ENCODE results near the gene RHOBTB3. TPM values are rescaled to one million over a fixed set of nuclear protein-coding genes. Genes with fewer than 3 reads are reported as not detected.

The RHOBTB3 gene
- total and polyA plus RNA-seq, 7 donors, result 12.3 to 151 (median 75.6) TPM

DNA sequence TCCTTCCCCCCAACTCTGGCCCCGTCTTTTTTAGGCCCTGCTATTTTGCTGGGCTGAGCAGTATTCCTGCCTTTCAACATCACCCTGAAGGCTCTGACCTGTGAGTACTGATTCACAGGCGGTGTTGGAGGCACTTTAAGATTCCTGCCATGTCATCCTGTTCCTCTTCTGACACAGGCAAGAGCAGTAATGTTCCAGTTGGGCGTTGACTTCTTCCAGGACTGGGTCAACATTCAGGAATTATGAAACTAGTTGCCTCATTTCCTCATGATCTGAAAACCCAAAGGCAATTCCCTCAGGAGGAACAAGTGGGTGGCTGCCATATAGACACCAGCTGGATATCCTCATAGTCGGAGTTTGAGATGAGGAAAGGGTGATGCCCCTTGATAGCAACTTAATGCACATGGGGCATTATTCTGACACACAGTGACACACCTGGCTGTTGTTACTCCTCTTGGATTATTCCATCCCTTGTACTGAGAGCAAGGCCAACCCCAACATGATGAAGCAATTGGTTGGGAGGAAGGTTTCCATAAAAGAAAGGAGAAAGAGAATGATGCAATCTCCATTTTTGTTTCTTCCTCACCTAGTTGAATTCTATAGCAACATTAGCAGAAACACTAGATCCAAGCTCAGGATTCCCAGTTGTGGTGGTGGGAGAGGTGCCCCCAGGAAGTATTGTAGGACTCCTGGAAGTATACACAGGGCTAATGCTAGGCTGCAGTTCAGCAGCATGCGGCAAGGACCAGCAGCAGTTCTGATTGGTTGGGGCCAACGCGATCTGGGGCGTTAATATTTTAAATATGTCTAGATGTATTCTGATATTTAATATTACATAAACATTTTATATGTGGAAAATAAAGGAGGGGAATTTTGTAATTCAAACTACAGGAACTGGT lies 111.0 kb downstream of the RHOBTB3 start:
- 66 to 84% methylated on average over 8 of the region's 8 CpGs for WGBS, 2 donors
- H3K9me3 ChIP-seq, result no peaks in the 10 kb centered on the region
- no peak overlapping the region for H3K4me3 ChIP-seq
- H3K36me3 ChIP-seq, result no peaks in the 10 kb centered on the region
- intact Hi-C loops (cut with DNase I), result loop anchor here (10.0 kb wide), 1 partner anchor 287 kb away; the partner anchor contains the start of genes ARSK and SKIC3
- H3K4me1 ChIP-seq, result no peaks in the 10 kb centered on the region
- DNase-seq, result peak; percentile 89
- H3K27me3 ChIP-seq, result no peaks in the 10 kb centered on the region
- H3K27ac ChIP-seq, result peak overlapping the region; percentile 20 to 59 (median 40)
- peak in 2 of 4 donors; percentile 17 to 30 for TF ChIP-seq EP300 (IDR thresholded peaks at IDR 0.05)
- TF ChIP-seq POLR2AphosphoS5 (IDR thresholded peaks at IDR 0.05), result peak; percentile 56 to 79 (median 66)
- TF ChIP-seq, protein P1, sequence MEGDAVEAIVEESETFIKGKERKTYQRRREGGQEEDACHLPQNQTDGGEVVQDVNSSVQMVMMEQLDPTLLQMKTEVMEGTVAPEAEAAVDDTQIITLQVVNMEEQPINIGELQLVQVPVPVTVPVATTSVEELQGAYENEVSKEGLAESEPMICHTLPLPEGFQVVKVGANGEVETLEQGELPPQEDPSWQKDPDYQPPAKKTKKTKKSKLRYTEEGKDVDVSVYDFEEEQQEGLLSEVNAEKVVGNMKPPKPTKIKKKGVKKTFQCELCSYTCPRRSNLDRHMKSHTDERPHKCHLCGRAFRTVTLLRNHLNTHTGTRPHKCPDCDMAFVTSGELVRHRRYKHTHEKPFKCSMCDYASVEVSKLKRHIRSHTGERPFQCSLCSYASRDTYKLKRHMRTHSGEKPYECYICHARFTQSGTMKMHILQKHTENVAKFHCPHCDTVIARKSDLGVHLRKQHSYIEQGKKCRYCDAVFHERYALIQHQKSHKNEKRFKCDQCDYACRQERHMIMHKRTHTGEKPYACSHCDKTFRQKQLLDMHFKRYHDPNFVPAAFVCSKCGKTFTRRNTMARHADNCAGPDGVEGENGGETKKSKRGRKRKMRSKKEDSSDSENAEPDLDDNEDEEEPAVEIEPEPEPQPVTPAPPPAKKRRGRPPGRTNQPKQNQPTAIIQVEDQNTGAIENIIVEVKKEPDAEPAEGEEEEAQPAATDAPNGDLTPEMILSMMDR (IDR thresholded peaks at IDR 0.05), result no peak

DNA sequence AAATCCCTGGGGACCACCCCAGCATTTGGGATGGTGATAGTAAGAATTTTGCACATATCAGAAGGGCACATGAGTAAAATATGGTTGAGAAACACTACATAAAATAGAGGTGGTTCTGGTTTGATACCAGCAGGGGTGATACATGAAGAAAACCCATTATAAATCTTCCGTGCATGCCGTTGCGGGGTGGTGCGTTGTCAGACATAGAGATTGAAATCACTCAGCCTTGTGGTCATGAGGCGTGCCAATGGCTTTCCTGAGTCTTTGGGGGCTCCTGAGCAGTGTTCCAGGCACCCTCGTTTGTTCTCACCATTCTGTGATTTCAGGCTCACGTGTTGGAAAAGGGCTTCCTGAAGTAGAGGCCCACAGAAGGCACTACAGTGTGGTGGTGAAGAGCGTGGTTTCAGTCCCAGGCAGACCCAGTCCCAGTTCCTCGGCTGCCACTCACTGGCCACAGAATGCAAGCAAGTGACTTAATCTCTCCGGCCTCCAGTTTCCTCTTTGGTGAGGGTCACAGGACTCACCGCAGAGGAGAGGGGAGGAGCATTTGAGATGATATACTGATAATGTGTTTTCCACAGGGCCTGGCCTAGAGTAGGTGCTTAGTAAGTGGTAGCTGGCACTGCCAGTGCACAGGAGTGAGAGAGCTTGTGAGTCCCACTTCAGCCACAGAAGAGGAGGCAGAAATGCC lies 111.9 kb downstream of the RHOBTB3 start:
- H3K27ac ChIP-seq, result peak overlapping the region in 3 of 4 donors; percentile 20 to 54 (median 43)
- no peaks in the 10 kb centered on the region for H3K36me3 ChIP-seq
- TF ChIP-seq EP300 (IDR thresholded peaks at IDR 0.05) (no peak), POLR2A (IDR thresholded peaks at IDR 0.05) (no peak)
- DNase-seq, result peak; percentile 74
- 52 to 85% methylated on average over 11 of the region's 11 CpGs for WGBS, 2 donors
- no peaks in the 10 kb centered on the region for H3K9me3 ChIP-seq
- H3K4me1 ChIP-seq, result no peaks in the 10 kb centered on the region
- no peaks in the 10 kb centered on the region for H3K27me3 ChIP-seq
- intact Hi-C loops (cut with DNase I), result loop anchor here (10.0 kb wide), 1 partner anchor 288 kb away; the partner anchor contains the start of genes ARSK and SKIC3
- H3K4me3 ChIP-seq, result no peak overlapping the region

DNA sequence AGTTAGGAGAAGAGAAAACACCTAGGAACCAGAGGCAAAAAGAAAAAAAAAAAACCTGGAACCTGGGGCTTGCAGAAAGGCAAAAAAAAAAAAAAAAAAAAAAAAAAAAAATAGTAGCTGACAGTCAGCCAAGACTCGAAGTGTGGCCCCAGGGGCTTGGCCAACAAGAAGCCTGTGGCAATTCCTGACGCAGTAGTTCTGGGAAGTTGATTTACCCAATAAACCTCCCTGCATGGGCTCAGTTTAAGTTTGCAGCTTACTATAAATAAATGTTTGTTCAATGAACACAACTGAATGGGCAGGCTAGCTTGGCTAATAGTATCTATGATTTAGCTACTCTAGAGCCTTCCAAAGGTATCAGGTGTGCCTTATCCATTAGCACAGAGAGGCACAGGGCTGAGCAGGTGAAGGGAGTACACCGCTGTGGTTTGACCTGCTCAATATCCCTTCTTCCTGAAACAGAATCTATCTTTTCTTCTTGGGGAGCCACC lies 112.6 kb downstream of the RHOBTB3 start:
- Histone ChIP-seq H3K27me3 (no peaks in the 10 kb centered on the region), H3K4me1 (no peaks in the 10 kb centered on the region), H3K9me3 (no peaks in the 10 kb centered on the region), H3K4me3 (no peak overlapping the region), H3K36me3 (no peaks in the 10 kb centered on the region), H3K27ac (peak overlapping the region in 2 of 4 donors; percentile 43 to 54)
- no peak for DNase-seq
- intact Hi-C loops (cut with DNase I), result loop anchor here (10.0 kb wide), 1 partner anchor 289 kb away; the partner anchor contains the start of genes ARSK and SKIC3
- 42 to 57% methylated on average over 3 of the region's 3 CpGs for WGBS, 2 donors
- TF ChIP-seq POLR2AphosphoS5 (IDR thresholded peaks at IDR 0.05) (no peak), EP300 (IDR thresholded peaks at IDR 0.05) (no peak), POLR2A (IDR thresholded peaks at IDR 0.05) (no peak)
- TF ChIP-seq, protein P1 (IDR thresholded peaks at IDR 0.05), result no peak

DNA sequence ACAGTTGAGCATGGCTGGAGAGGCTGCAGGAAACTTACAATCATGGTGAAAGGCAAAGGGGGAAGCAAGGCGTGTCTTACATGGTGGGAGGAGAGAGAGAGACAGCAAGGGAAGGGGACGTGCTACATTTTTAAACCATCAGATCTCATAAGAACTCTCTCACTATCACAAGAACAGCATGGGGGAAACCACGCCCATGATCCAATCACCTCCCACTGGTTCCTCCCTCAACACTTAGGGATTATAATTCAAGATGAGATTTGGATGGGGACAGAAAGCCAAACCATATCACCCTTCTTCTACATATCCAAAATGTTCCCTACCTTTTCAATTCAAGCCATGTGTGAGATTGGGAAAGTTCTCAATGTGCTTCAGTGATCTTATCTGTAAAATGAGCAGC lies 114.3 kb downstream of the RHOBTB3 start:
- Histone ChIP-seq H3K27ac (no peak overlapping the region), H3K9me3 (no peaks in the 10 kb centered on the region), H3K4me3 (no peak overlapping the region), H3K27me3 (no peaks in the 10 kb centered on the region), H3K36me3 (no peaks in the 10 kb centered on the region), H3K4me1 (no peaks in the 10 kb centered on the region)
- TF ChIP-seq EP300 (IDR thresholded peaks at IDR 0.05) (no peak), POLR2A (IDR thresholded peaks at IDR 0.05) (no peak), POLR2AphosphoS5 (IDR thresholded peaks at IDR 0.05) (no peak)
- TF ChIP-seq, protein P1 (IDR thresholded peaks at IDR 0.05), result no peak
- intact Hi-C loops (cut with DNase I), result loop anchor here (5.0 to 10.0 kb wide), 2 partner anchors 113 to 291 kb away; partner anchors contain the start of genes ARSK, RHOBTB3 and SKIC3
- WGBS, 2 donors, result 86 to 87% methylated on average over 3 of the region's 3 CpGs
- no peak for DNase-seq

Other genes with a start within 250 kb of the RHOBTB3 start
- gene SKIC3, start 176.4 kb upstream of the RHOBTB3 start, total RNA-seq, result 100 to 1,000 TPM in 1 of 4 donors, 10 to 100 TPM in 3; 55.8 to 103 (median 71.3) TPM
- 10 to 100 TPM in 1 of 3 donors, 1 to 10 TPM in 2; 7.2 to 20.9 (median 8.8) TPM for gene SKIC3, start 176.4 kb upstream of the RHOBTB3 start, polyA plus RNA-seq
- 10 to 100 TPM in 2 of 4 donors, 1 to 10 TPM in 2; 6.7 to 13.3 (median 9.9) TPM for gene ARSK, start 176.2 kb upstream of the RHOBTB3 start, total RNA-seq
- gene ARSK, start 176.2 kb upstream of the RHOBTB3 start, polyA plus RNA-seq, result 1 to 10 TPM in 2 of 3 donors, under 1 TPM in 1; 0.60 to 3.0 (median 1.2) TPM
- gene GPR150, start 111.2 kb upstream of the RHOBTB3 start, total RNA-seq, result under 1 TPM in 2 of 4 donors, not detected in 2; 0.14 to 0.36 TPM
- under 1 TPM in 2 of 3 donors, not detected in 1; 0.36 to 0.60 TPM for gene GPR150, start 111.2 kb upstream of the RHOBTB3 start, polyA plus RNA-seq
- 1 to 10 TPM; 1.2 to 4.9 (median 2.1) TPM for gene RFESD, start 84.6 kb upstream of the RHOBTB3 start, total RNA-seq
- gene RFESD, start 84.6 kb upstream of the RHOBTB3 start, polyA plus RNA-seq, result 1 to 10 TPM in 2 of 3 donors, not detected in 1; 1.2 to 2.0 TPM
- gene SPATA9, start 48.3 kb upstream of the RHOBTB3 start, total RNA-seq, result 1 to 10 TPM in 1 of 4 donors, not detected in 3; 1.1 TPM
- gene SPATA9, start 48.3 kb upstream of the RHOBTB3 start, polyA plus RNA-seq, result under 1 TPM in 1 of 3 donors, not detected in 2; 0.36 TPM
- gene GLRX, start 91.4 kb downstream of the RHOBTB3 start, total RNA-seq, result 10 to 100 TPM; 30.2 to 43.2 (median 42.8) TPM
- gene GLRX, start 91.4 kb downstream of the RHOBTB3 start, polyA plus RNA-seq, result 100 to 1,000 TPM; 220 to 409 (median 261) TPM
- gene ELL2, start 230.5 kb downstream of the RHOBTB3 start, total RNA-seq, result 10 to 100 TPM; 26.6 to 35.3 (median 29.8) TPM
- 10 to 100 TPM in 2 of 3 donors, 1 to 10 TPM in 1; 6.7 to 17.8 (median 10.2) TPM for gene ELL2, start 230.5 kb downstream of the RHOBTB3 start, polyA plus RNA-seq